ENCODE results near the gene NAXD. TPM values are rescaled to one million over a fixed set of nuclear protein-coding genes. Genes with fewer than 3 reads are reported as not detected.

Gene NAXD
- total RNA-seq, 1 experiment from 2014 or later, result 18.7 TPM

- no peak overlapping the region for H3K4me3 ChIP-seq (ENCODE audit: low read length)
- no peak for TF ChIP-seq EZH2phosphoT487 (IDR thresholded peaks at IDR 0.05; ENCODE audit: borderline replicate concordance, low read length)
- TF ChIP-seq EZH2 (IDR thresholded peaks at IDR 0.05; ENCODE audit: low read length, unreplicated experiment), result no peak
- TF ChIP-seq CTCF (conservative IDR thresholded peaks at IDR 0.05; ENCODE audit: low read depth, low read length), result no peak
Measured at GRCh38 chr13:110633776-110634175, 18.4 kb downstream of the NAXD start.

GRCh38 chr13:110634558-110634957, 19.2 kb downstream of the NAXD start:
- intact Hi-C loops (cut with micrococcal nuclease), result no loop called here
- DNase-seq (peak; percentile 25), ATAC-seq (peak; percentile 70)
- H3F3A ChIP-seq (ENCODE audit: low read length, unreplicated experiment), result no peaks in the 10 kb centered on the region
- no peaks in the 10 kb centered on the region for H3K9me2 ChIP-seq (replicated peaks; ENCODE audit: low read length)
- peaks cover 19% of the 10 kb centered on the region for H3K36me3 ChIP-seq (ENCODE audit: low read depth, low read length)
- TF ChIP-seq CTCF (conservative IDR thresholded peaks at IDR 0.05; ENCODE audit: low read depth, low read length) (no peak), EZH2phosphoT487 (IDR thresholded peaks at IDR 0.05; ENCODE audit: borderline replicate concordance, low read length) (no peak), EZH2 (IDR thresholded peaks at IDR 0.05; ENCODE audit: low read length, unreplicated experiment) (no peak)
- no peak overlapping the region for H3K4me2 ChIP-seq (ENCODE audit: low read length)
- H3K9ac ChIP-seq (ENCODE audit: low read length), result no peak overlapping the region
- H3K4me3 ChIP-seq (ENCODE audit: low read length), result no peak overlapping the region
- no peaks in the 10 kb centered on the region for H3K27me3 ChIP-seq (ENCODE audit: low read length)
- no TSS peak for BruUV-seq (replicated peaks)
- ChIA-PET POLR2A (ENCODE audit: unreplicated experiment) (no interaction called here), CTCF (no interaction called here)
- H3K9me3 ChIP-seq (ENCODE audit: low read length), result no peaks in the 10 kb centered on the region
- H2AFZ ChIP-seq (ENCODE audit: low read length), result no peak overlapping the region
- H3K79me2 ChIP-seq (ENCODE audit: low read length), result peaks cover 32% of the 10 kb centered on the region
- H3K27ac ChIP-seq (ENCODE audit: low read length), result no peak overlapping the region
- H3K4me1 ChIP-seq (ENCODE audit: insufficient read depth, low read length), result no peaks in the 10 kb centered on the region
- H4K20me1 ChIP-seq (ENCODE audit: low read length), result no peaks in the 10 kb centered on the region

More at GRCh38 chr13:110633776-110634175, 18.4 kb downstream of the NAXD start:
- Histone ChIP-seq H2AFZ (ENCODE audit: low read length) (no peak overlapping the region), H3K4me1 (ENCODE audit: insufficient read depth, low read length) (no peaks in the 10 kb centered on the region), H3K4me2 (ENCODE audit: low read length) (no peak overlapping the region), H4K20me1 (ENCODE audit: low read length) (no peaks in the 10 kb centered on the region), H3K9ac (ENCODE audit: low read length) (no peak overlapping the region), H3K27ac (ENCODE audit: low read length) (no peak overlapping the region), H3F3A (ENCODE audit: low read length, unreplicated experiment) (no peaks in the 10 kb centered on the region), H3K9me2 (replicated peaks; ENCODE audit: low read length) (no peaks in the 10 kb centered on the region), H3K79me2 (ENCODE audit: low read length) (peaks cover 39% of the 10 kb centered on the region), H3K36me3 (ENCODE audit: low read depth, low read length) (peaks cover 26% of the 10 kb centered on the region), H3K27me3 (ENCODE audit: low read length) (no peaks in the 10 kb centered on the region), H3K9me3 (ENCODE audit: low read length) (no peaks in the 10 kb centered on the region)
- POLR2A ChIA-PET (ENCODE audit: unreplicated experiment), result no interaction called here
- CTCF ChIA-PET, result no interaction called here
- DNase-seq (no peak), ATAC-seq (no peak)
- no TSS peak for BruUV-seq (replicated peaks)
- intact Hi-C loops (cut with micrococcal nuclease), result no loop called here

- POLR2A ChIA-PET (ENCODE audit: unreplicated experiment), result no interaction called here
- Histone ChIP-seq H4K20me1 (ENCODE audit: low read length) (no peaks in the 10 kb centered on the region), H3K9ac (ENCODE audit: low read length) (no peak overlapping the region), H3K4me2 (ENCODE audit: low read length) (no peak overlapping the region), H3K4me1 (ENCODE audit: insufficient read depth, low read length) (no peaks in the 10 kb centered on the region), H3K79me2 (ENCODE audit: low read length) (peaks cover 22% of the 10 kb centered on the region), H2AFZ (ENCODE audit: low read length) (no peak overlapping the region), H3K27ac (ENCODE audit: low read length) (no peak overlapping the region), H3K9me2 (replicated peaks; ENCODE audit: low read length) (no peaks in the 10 kb centered on the region), H3K36me3 (ENCODE audit: low read depth, low read length) (peaks cover 17% of the 10 kb centered on the region), H3K4me3 (ENCODE audit: low read length) (no peak overlapping the region), H3F3A (ENCODE audit: low read length, unreplicated experiment) (no peaks in the 10 kb centered on the region), H3K27me3 (ENCODE audit: low read length) (no peaks in the 10 kb centered on the region), H3K9me3 (ENCODE audit: low read length) (no peaks in the 10 kb centered on the region)
- no TSS peak for BruUV-seq (replicated peaks)
- TF ChIP-seq CTCF (conservative IDR thresholded peaks at IDR 0.05; ENCODE audit: low read depth, low read length) (no peak), EZH2 (IDR thresholded peaks at IDR 0.05; ENCODE audit: low read length, unreplicated experiment) (no peak), EZH2phosphoT487 (IDR thresholded peaks at IDR 0.05; ENCODE audit: borderline replicate concordance, low read length) (no peak)
- DNase-seq (no peak), ATAC-seq (no peak)
- intact Hi-C loops (cut with micrococcal nuclease), result no loop called here
- CTCF ChIA-PET, result no interaction called here
Measured at GRCh38 chr13:110635405-110636002, 20.2 kb downstream of the NAXD start.
